T-helper 2 cell treated with Interferon-gamma antibody and Interleukin-4, amounts not matched to agents 100 ng/mL and 5 ng/mL, for 36 hours (primary cell): ENCODE measurements around the gene CCDC50. TPM values are rescaled to one million over a fixed set of nuclear protein-coding genes. Genes with fewer than 3 reads are reported as not detected.

ENCODE experiments used
- intact Hi-C: fragments of 100-400 bp; cut with micrococcal nuclease; formaldehyde crosslinking; loops from one replicate; pipeline ENCODE4 v1.15.1; 2023
- total RNA-seq: library from RNA; stranded (reverse); gene quantifications from 2 replicates; pipeline ENCODE4 v1.2.3, GENCODE V29; 2022

The CCDC50 gene
- 16.3 and 17.7 TPM in 2 replicates for total RNA-seq

GRCh38 chr3:191328962-191329653 lies at the start of gene CCDC50:
Gene CCDC50, plus strand, starts transcription at chr3:191329394. Its CDS starts 281 bp downstream, at chr3:191329675.
- intact Hi-C loops = loop anchor here (2.0 kb wide), 1 partner anchor 38 kb away; no protein-coding TSS in a partner anchor

GRCh38 chr3:191280111-191280510 lies 49.1 kb upstream of the CCDC50 start:
- intact Hi-C loops = no loop called here

- intact Hi-C loops = no loop called here
These were observed 48.3 kb upstream of the CCDC50 start for GRCh38 chr3:191280882-191281281.

- intact Hi-C loops = no loop called here
These were observed 46.7 kb upstream of the CCDC50 start for GRCh38 chr3:191282251-191283185.

- intact Hi-C loops = no loop called here
These were observed 45.8 kb upstream of the CCDC50 start for GRCh38 chr3:191283400-191283799.

- intact Hi-C loops = loop anchor here (2.0 kb wide), 1 partner anchor 38 kb away; the partner anchor contains the start of gene CCDC50
These were observed 38.7 kb upstream of the CCDC50 start for GRCh38 chr3:191290311-191291025.

GRCh38 chr3:191292243-191293015 lies 36.8 kb upstream of the CCDC50 start:
- intact Hi-C loops = no loop called here

GRCh38 chr3:191294291-191294690 lies 34.9 kb upstream of the CCDC50 start:
- intact Hi-C loops = no loop called here

GRCh38 chr3:191296041-191296541 lies 33.1 kb upstream of the CCDC50 start:
- intact Hi-C loops = no loop called here

GRCh38 chr3:191298846-191299245 lies 30.3 kb upstream of the CCDC50 start:
- intact Hi-C loops = no loop called here

- intact Hi-C loops = no loop called here
These were observed 28.8 kb upstream of the CCDC50 start for GRCh38 chr3:191300422-191300821.

- intact Hi-C loops = no loop called here
These were observed 28.2 kb upstream of the CCDC50 start for GRCh38 chr3:191301017-191301416.

GRCh38 chr3:191301782-191302411 lies 27.3 kb upstream of the CCDC50 start:
- intact Hi-C loops = no loop called here

- intact Hi-C loops = no loop called here
These were observed 26.7 kb upstream of the CCDC50 start for GRCh38 chr3:191302451-191302850.

- intact Hi-C loops = no loop called here
These were observed 25.6 kb upstream of the CCDC50 start for GRCh38 chr3:191303596-191303995.

GRCh38 chr3:191306428-191306827 lies 22.8 kb upstream of the CCDC50 start:
- intact Hi-C loops = no loop called here

- intact Hi-C loops = no loop called here
These were observed 21.9 kb upstream of the CCDC50 start for GRCh38 chr3:191307341-191307740.

- intact Hi-C loops = no loop called here
These were observed 15.9 kb upstream of the CCDC50 start for GRCh38 chr3:191313296-191313695.

- intact Hi-C loops = no loop called here
These were observed 15.0 kb upstream of the CCDC50 start for GRCh38 chr3:191314109-191314728.
